HG03558 (cell line): ENCODE measurements around the gene BCAR3.
"Not testable (repeated sequence)": the region's sequence is repeated elsewhere in the genome, so short reads cannot be mapped to it uniquely, and the experiment has no call there.

ENCODE experiments used
- ATAC-seq: cut with Tn5 transposase; IDR thresholded peaks from one replicate; pipeline ENCODE4 v1.9.1; 2021; ENCODE audit warnings: moderate number of reproducible peaks; ENCODE audit not compliant: unreplicated experiment; ENCODE audit errors: extremely low read depth

The BCAR3 gene

DNA sequence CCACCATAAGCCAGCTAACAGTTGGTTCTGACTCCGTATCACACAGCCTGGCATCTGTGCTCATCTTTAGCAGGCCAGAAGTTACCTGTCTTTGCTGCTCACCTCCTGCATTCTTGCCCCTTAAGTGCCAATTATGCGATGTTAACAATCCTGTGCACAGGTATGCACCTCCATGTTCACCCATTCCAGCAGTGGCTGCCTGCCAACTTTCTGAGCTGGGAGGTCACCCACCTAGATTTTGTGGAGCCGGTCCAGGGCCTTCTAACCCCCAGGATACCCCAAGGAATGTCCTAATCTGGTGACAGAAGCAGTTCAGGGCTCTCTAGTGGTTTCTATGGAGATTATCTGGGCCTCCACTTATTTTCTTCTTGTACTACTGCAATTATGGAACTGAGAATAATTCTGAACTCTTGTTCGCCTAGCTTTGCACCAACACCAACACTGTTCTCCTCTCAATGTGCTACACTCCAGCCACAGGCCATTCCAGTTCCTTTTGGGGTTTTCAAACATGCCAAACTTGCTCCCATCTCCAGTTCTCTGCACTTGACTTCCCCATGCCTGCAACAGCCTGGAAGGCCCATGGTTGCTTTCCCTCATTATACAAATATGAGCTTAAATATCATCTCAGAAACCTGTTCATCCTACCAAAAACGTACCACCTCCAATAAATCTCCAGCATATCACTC, 9.0 kb downstream of the BCAR3 start:
- no peak for ATAC-seq

- ATAC-seq = no peak
These were observed 9.6 kb downstream of the BCAR3 start for GRCh38 chr1:93672069-93672468.

DNA sequence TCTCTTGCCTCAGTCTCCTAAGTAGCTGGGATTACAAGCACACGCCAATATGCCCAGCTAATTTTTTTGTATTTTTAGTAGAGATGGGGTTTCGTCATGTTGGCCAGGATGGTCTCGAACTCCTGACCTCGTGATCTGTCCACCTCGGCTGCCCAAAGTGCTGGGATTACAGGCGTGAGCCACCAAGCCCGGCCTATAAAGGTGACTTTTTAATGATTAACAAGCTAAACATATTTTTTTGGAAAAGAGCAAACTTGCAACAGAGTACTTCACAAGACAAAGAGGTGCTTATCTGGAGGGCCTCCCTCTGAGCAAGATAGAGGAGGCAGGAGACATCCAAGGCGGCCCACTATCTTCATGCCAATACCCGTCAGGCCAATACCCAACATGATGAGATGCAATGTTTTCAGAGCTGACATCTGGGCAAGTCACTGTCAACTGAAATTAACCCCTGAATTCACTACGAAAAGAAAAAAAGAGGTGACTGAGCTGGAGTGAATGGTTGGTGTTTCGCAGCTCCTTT, 10.5 kb downstream of the BCAR3 start:
- no peak for ATAC-seq

- no peak for ATAC-seq
These were observed 11.5 kb downstream of the BCAR3 start for GRCh38 chr1:93670141-93670540.

- no peak for ATAC-seq
These were observed 12.3 kb downstream of the BCAR3 start for GRCh38 chr1:93669369-93669768.

- ATAC-seq = no peak
These were observed 12.7 kb downstream of the BCAR3 start for GRCh38 chr1:93668951-93669350.

DNA sequence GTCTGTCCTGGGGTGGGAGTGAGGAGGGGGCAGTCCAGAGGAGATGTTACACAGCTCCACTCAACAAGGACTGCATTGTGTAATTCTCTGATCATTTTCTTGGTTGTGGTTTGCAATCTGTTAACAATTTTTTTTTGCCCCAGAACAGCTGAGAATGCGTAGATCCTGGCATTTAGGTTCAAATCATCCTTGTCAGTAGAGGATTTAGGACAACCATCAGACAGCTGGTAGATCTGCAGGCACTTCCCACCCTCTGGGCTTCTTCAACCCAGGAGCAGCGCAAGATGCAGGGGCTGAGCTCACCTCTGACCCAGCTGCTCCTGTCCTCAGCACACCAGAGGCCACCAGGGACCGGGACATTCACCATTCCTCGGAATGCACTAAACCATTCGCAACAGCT, 13.5 kb downstream of the BCAR3 start:
- ATAC-seq = no peak

- ATAC-seq = no peak
These were observed 14.0 kb downstream of the BCAR3 start for GRCh38 chr1:93667642-93668041.

DNA sequence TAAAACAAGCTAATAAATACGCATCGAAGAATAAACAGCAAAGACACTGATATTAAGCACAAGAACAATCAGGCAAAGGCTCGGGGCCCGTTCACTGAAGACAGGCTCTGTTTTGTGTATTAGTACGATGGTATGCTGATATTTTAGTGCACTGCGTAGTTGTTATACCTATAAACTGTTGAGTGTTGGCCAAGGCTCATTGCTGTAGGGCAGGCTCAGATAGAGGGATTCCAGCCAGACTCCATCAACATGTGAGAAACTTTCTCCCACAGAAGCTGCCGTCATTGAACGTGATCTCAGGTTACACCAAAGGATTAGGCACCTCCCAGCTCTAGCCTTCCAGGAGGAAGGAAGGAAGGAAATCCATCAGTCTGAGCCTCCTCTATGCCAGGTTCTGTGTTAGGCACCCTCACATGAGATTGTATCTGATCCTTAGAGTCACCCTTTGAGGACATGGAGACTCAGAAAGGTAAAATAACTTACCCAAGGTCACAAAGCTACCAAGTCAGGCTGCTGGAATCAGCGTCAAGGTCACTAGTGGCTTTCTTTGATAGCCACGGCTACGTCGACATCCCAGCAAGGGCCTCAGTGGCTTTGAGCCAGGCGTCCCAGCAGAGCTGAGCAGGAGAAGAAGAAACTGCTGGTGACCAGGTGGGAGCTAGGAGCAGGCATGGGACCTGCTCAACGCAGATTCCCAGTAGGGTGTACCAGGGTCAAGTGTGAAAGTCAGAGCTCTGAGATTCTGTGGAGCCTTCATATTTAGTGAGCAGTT, 14.8 kb downstream of the BCAR3 start:
- no peak for ATAC-seq

DNA sequence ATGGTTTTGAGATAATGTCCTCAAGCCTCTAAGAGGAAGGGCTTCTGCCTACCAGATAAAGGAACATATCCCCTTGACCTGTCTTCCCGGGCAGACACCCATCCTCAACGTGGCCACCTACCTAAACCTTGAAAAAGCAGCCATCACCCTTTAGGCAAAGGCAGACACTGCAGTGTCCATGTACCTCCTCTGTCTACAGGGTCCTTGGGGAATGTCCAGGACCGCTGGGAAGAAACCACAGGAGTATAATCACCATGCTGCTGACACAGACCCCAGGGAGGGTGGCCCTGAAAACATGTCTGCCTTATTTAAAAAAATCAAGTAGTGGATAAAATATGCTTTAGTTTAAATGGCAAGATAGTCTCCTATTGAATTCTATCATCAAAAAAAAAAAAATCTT, 16.6 kb downstream of the BCAR3 start:
- no peak for ATAC-seq

DNA sequence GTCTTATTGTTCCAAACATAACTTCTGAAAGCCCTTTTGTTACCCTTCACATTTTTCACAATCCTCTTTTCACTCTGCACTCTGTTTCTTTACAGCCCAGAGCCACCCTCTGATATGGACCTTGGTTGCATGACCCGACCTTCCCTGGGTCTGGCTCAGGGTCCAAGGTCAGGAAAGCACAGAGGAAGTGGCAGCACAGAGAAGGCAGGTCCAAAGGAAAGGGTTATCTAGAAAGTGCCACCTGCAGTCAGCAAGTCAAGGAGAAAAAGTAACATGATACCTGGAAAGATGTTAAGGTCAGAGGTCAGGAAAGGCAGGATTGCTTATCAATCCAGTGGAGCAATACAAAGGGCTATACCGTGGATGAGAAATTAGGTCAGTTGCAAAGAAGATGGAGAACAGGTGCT, 18.4 kb downstream of the BCAR3 start:
- no peak for ATAC-seq

DNA sequence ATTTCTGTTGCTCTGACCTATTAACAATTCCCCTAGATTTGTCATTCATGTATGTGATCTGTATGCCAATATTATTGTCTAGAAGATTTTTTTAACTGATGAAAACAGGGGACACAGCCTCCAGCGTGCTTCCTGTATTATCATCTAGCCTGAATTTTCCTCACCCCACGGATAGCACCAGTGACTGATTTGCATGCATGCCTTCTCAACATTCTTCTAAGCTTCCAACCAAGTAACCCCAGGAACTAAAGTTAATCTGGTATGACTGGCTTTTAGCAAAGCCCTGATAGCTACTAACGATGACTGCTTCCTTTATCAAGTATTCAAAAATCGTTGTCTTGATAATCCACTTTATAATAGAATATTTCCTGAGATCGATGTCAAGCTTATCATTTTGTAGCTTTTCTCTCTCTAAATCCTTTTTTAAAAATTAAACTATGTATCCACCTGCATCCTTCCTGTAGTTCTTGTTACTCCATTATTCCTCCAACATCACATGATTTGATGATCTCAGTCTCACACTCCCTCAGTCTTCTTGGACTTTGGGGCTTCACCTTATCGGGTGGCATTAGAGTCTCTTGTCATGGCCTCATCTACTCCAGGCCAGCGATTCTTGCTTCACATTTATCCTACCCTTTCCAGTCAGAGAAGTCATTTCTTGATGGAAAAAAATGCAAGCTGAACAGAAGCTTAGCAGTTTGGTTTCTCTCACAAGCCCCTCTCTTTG, 19.0 kb downstream of the BCAR3 start:
- ATAC-seq = no peak

- no peak for ATAC-seq
These were observed 19.7 kb downstream of the BCAR3 start for GRCh38 chr1:93661829-93662474.

DNA sequence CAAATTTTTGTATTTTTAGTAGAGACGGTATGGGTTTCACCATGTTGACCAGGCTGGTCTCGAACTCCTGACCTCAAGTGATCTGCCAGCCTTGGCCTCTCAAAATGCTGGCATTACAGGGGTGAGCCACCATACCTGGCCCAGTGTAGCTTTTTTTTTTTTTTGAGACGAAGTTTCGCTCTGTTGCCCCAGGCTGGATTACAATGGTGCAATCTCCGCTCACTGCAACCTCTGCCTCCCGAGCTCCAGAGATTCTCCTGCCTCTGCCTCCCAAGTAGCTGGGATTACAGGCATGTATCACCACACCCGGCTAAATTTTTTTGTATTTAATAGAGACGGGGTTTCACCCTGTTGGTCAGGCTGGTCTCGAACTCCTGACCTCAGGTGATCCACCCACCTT, 20.3 kb downstream of the BCAR3 start:
- not testable (repeated sequence) for ATAC-seq

DNA sequence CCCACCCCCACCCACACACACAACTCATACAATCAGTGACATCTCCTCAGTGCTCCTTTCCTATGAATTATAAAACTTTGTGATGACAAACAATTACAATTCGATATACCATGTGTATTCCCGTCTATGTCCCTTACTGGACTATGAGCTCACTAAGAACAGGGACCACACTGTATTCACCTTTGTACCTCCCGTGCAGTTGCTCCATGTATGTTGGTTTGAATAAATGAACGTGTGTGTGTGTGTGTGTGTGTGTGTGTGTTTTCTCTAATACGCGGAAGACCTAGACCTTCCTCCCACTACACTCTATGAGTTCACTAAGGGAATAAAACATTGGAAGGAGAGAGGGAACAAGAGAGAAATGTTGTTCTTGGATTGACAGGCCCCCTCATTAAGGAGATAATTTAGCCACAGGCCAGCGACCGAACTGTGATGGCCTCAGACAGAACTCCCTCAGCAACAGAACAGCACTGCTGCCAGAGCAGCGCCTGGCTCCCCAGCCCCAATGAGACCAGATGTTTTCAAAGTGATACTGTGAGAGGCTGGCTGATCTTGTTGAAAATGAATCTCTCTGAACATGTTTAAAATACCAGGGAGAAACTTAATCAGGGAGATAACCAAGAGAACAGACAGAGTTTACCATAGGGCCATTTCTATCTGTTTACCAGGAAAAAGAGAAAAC, 21.7 kb downstream of the BCAR3 start:
- no peak for ATAC-seq

DNA sequence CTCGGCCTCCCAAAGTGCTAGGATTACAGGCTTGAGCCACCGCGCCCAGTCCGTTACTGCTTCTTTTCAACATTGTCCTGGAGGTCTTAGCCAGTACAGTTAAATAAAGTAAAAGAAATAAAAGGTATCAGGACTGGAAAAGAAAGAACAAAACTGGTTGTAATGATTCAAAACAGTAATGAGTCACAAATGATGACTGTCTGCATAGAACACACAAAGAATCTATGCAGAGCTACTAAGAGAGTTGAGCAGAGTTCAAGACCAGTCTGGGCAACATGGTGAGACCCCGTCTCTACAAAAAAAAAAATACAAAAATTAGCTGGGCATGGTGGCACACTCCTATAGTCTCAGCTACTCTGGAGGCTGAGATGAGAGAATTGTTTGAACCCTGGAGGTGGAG, 23.4 kb downstream of the BCAR3 start:
- no peak for ATAC-seq

GRCh38 chr1:93656491-93656890, 25.1 kb downstream of the BCAR3 start:
- no peak for ATAC-seq

DNA sequence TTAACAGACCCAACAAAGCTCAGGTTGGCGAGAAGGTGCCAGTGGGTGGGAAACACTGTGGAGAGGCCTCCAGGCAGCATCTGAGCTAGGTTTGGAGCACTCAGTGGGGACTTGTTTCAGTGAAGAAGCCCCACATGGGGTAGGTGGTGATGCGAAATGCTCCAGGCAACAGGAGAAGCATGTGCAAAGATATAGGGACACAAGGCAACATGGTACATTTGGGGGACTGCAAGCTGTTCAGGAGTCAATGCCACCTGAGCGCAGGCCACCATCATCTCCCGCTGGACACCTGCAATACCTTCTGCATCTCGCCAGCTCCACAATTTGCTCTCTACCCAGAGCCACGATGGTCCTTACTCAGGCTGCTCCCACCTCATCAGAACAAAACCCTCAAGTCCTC, 28.0 kb downstream of the BCAR3 start:
- ATAC-seq = no peak

GRCh38 chr1:93652323-93652949, 29.2 kb downstream of the BCAR3 start:
- no peak for ATAC-seq

DNA sequence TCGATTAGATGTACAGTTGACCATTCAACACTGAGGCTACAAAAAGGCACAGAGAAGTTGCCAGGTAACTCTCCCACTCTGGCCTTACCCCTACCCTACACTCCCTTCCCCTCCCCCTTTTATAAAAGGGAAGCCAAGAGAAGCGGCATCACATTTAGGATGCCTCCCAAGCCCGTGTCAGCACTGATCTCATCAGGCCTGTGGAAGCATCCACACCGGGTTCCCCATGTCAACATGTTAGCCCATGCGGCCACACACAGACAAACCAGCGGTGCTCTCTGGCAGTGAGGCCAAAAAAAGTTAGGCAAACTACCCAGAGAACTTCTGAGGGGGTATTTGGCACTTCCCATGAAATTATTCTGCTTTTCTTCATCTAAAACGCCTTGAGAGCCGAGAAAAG, 29.9 kb downstream of the BCAR3 start:
- ATAC-seq = no peak
